Epithelial cell of esophagus (primary cell): Measurements from ENCODE around the gene VCL.

Experiments used
- DNase-seq: peaks from one replicate; pipeline ENCODE4 v3.0.0; 2010; ENCODE audit warnings: low read depth
- H3K4me3 ChIP-seq: 2 replicates; pipeline ENCODE4 v1.5.1; 2011; ENCODE audit warnings: mild to moderate bottlenecking, low read length, control low read depth
- TF ChIP-seq, protein P1 (sequence below): IDR thresholded peaks from 2 replicates; pipeline ENCODE4 v1.5.1; 2011; ENCODE audit warnings: low read depth, mild to moderate bottlenecking, low read length, control low read depth, inconsistent platforms; ENCODE audit not compliant: insufficient read depth; ENCODE audit errors: missing control alignments

VCL gene

DNA sequence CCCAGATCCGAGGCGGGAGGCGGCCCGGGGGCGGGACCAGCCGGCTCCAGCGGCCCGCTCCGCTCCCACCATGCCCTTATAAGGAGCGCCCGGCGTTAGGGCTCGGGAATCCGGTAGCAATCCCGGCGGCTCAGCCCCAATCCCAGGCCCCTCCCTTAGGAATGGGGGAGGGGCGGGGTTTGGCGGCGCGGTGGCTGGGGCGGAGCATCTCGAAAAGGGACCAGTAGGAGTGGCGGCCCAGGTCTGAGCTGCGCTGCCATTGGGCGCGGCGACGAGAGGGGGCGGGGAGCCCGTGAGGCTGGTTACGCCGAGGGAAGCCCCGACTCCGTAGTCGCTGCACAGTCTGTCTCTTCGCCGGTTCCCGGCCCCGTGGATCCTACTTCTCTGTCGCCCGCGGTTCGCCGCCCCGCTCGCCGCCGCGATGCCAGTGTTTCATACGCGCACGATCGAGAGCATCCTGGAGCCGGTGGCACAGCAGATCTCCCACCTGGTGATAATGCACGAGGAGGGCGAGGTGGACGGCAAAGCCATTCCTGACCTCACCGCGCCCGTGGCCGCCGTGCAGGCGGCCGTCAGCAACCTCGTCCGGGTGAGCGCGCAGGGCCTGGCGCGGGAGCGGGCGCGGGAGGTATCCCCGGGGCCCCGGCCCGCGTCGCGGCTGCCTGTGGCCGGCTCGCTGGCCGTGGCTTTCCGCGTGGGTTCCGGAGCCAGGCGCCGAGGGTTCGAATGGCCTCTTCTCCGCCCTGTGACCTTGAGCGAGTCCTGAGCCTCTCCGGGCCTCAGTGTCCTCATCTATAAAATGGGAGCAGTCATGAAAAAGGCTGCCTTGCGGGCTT lies at the start of gene VCL:
Gene VCL, plus strand, starts transcription at position 330 of the 836 bp plus-strand sequence. Its CDS starts 92 bp downstream, at position 422.
- peak within 1 kb of the TSS; percentile 80 for H3K4me3 ChIP-seq
- TF ChIP-seq, protein P1, sequence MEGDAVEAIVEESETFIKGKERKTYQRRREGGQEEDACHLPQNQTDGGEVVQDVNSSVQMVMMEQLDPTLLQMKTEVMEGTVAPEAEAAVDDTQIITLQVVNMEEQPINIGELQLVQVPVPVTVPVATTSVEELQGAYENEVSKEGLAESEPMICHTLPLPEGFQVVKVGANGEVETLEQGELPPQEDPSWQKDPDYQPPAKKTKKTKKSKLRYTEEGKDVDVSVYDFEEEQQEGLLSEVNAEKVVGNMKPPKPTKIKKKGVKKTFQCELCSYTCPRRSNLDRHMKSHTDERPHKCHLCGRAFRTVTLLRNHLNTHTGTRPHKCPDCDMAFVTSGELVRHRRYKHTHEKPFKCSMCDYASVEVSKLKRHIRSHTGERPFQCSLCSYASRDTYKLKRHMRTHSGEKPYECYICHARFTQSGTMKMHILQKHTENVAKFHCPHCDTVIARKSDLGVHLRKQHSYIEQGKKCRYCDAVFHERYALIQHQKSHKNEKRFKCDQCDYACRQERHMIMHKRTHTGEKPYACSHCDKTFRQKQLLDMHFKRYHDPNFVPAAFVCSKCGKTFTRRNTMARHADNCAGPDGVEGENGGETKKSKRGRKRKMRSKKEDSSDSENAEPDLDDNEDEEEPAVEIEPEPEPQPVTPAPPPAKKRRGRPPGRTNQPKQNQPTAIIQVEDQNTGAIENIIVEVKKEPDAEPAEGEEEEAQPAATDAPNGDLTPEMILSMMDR = no peak
- DNase-seq = peak; percentile 99

DNA sequence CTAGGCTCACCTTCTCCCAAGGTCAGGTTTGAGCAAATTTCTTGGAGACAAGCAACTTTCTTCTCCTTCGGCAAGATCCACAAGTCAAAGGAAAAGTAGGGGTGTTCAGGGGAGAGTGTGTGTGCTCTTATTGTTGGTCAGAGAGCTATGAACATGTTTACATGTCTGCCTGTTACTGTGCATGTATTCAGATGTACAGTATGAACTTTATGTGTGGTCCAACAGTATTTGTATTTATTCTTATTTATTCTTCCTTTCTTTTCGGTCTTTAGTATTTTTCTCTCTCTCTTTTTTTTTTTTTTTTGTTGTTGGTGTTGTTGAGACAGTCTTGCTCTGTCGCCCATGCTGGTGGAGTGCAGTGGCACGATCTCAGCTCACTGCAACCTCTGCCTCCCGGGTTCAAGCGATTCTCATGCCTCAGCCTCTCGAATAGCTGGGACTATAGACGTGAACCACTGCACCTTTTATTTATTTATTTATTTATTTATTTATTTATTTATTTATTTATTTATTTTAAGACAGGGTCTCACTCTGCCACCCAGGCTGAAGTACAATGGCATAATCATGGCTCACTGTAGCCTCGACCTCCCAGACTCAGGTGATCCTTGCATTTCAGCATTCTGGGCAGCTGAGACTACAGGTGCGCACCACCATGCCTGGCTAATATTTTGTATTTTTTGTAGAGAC lies 48.8 kb upstream of the VCL start:
- DNase-seq = no peak
- TF ChIP-seq, protein P1 = no peak
- no peak overlapping the region for H3K4me3 ChIP-seq

DNA sequence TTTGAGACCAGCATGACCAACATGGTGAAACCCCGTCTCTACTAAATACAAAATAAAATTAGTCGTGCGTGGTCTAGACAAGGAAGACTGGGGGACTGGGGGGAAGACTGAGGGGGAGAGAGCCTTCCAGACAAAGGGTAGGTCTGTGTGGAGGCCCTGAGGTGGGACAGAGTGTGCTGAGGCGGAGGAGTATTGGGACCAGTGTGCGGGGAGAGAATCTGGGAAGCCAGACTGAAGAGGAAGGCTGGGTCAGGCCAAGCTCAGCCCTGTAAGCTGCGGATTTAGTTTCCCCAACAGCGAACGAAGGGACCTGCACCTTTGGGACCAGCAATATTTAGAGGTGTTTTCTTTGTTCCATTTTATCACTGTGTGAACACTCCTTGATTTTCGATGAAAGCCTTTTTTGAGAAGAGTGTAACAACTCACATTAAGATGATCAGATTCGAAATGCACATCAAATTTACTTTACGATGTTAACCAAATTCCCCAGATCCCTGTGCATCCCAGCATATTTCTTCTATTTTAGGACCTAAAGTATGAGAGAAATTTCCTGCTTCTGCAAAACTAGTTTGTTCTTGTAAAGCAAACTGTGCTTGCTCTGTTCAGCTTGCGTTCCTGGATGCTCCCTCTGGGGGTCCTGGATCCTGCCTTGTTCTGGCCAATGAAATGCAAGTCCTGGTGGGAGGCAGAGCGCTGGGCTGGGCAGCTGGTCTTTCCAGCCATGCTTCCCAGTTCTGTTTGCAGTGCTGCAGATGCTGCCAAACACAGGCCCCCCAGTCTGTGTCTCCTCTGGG lies 47.6 kb upstream of the VCL start:
- no peak for DNase-seq
- TF ChIP-seq, protein P1 = no peak
- no peak overlapping the region for H3K4me3 ChIP-seq

DNA sequence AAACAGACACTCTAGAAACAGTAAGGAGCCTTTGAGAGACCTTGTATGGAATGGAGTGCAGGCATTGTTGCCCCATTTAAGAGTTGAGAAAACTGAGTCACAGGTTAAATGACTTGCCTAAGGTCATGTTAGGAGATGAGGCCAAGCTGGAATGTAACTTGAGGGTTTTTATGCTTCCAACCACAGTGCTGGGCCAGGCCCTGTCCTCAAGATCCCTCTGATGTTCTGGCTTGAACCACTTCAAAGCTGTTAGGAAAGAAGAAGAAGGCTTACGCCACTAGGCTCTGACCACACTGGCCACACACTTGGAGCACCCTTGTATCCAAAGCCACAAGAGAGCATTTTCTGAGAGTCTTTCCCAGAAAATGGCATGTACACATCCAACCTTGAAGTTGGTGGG lies 44.3 kb upstream of the VCL start:
- no peak overlapping the region for H3K4me3 ChIP-seq
- TF ChIP-seq, protein P1 = no peak
- DNase-seq = no peak

DNA sequence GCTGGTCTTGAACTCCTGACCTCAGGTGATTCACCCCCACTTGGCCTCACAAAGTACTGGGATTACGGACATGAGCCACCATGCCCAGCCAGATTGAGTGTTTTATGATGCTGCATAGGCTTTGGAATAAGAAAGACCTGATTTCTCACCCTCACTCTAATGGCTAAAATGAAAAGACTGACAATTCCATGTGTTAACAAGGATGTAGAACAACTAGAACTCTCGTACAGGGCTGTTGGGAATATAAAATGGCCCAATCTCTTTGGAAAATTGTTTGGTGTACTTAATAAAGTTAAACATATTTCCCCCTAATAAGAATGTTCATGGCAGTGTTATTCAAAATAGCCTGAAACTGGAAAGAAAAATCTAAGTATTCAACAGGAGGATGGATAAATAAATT lies 43.2 kb upstream of the VCL start:
- H3K4me3 ChIP-seq = no peak overlapping the region
- DNase-seq = no peak
- TF ChIP-seq, protein P1 = no peak

DNA sequence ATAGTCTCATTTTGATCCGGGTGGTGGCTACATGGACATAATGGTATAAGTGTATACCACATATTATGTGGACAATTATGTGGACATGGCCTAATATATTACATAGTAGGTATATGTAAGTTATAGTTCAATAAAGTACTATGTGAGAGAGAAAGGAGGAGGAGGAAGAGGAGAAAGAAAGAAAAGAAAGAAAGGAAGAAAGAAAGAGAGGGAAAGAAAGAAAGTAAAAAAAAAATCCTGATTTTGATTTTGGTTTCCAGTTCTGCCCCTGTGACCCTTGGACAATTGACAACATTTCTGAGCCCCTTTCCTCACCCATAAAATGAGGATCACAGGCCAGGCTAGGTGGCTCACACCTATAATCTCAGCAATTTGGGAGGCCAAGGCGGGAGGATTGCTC lies 42.2 kb upstream of the VCL start:
- TF ChIP-seq, protein P1 = no peak
- no peak for DNase-seq
- no peak overlapping the region for H3K4me3 ChIP-seq
